ENCODE data around the gene CDH13. TPM values are rescaled to one million over a fixed set of nuclear protein-coding genes. Genes with fewer than 3 reads are reported as not detected.

The CDH13 gene
- polyA plus RNA-seq, 2 of the 4 experiments (the other 2 are of a cell fraction), result not detected

DNA sequence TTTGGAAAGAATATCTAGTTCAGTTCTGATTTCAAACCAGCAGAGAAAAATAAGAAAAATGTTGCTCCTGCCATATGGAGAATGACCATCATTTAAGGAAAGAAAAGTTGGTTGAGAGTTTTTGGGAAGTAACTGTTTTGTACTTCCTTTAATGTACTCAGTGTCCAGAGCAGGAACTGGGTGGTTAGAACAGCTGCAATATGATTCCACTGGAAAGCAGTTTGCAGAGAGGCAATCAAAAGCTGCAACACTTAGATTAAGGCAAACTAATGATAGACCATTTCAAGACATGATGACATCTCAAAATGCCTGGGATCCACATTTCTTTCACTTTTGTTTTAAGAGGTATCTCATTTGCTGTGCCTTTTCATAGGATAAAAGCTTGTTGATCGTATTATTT, 867.7 kb downstream of the CDH13 start:
- no peak overlapping the region for H3K27ac ChIP-seq
- CTCF ChIA-PET, result no interaction called here
- FAIRE-seq, result no peak
- DNase-seq (ENCODE audit: low read depth in 1 of 2, low spot score in 1 of 2), result no peak
- no peak overlapping the region for H3K4me3 ChIP-seq
- no peaks in the 10 kb centered on the region for H3K9me3 ChIP-seq
- 0% methylated on average over 1 of the region's 1 CpG for WGBS (ENCODE audit: missing lambda C conversion rate)
- H3K4me1 ChIP-seq, result no peaks in the 10 kb centered on the region
- no peak for ATAC-seq
- TF ChIP-seq RAD21 (conservative IDR thresholded peaks at IDR 0.05 in 1 of 2, IDR thresholded peaks at IDR 0.05 in 1 of 2) (no peak), BHLHE40 (IDR thresholded peaks at IDR 0.05; ENCODE audit: low read depth, low read length) (no peak), HOXA7 (CRISPR knock-in tag; IDR thresholded peaks at IDR 0.05) (no peak), ZFP36 (IDR thresholded peaks at IDR 0.05; ENCODE audit: borderline replicate concordance, partially characterized antibody) (no peak), RARB (CRISPR knock-in tag; IDR thresholded peaks at IDR 0.05) (no peak), HDAC2 (IDR thresholded peaks at IDR 0.05) (no peak), POLR2A (IDR thresholded peaks at IDR 0.05; ENCODE audit: low read length) (no peak), HOXB13 (CRISPR knock-in tag; IDR thresholded peaks at IDR 0.05; ENCODE audit: low read depth) (no peak), RCOR1 (IDR thresholded peaks at IDR 0.05; ENCODE audit: low read depth, low read length) (no peak), CHD2 (IDR thresholded peaks at IDR 0.05; ENCODE audit: low read length, partially characterized antibody) (no peak), HOXB5 (CRISPR knock-in tag; IDR thresholded peaks at IDR 0.05) (no peak), JUN (IDR thresholded peaks at IDR 0.05) (no peak)
- TF ChIP-seq, protein P1, sequence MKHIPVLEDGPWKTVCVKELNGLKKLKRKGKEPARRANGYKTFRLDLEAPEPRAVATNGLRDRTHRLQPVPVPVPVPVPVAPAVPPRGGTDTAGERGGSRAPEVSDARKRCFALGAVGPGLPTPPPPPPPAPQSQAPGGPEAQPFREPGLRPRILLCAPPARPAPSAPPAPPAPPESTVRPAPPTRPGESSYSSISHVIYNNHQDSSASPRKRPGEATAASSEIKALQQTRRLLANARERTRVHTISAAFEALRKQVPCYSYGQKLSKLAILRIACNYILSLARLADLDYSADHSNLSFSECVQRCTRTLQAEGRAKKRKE (CRISPR knock-in tag; IDR thresholded peaks at IDR 0.05; ENCODE audit: low read depth), result no peak
- TF ChIP-seq, protein P2, sequence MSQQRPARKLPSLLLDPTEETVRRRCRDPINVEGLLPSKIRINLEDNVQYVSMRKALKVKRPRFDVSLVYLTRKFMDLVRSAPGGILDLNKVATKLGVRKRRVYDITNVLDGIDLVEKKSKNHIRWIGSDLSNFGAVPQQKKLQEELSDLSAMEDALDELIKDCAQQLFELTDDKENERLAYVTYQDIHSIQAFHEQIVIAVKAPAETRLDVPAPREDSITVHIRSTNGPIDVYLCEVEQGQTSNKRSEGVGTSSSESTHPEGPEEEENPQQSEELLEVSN (IDR thresholded peaks at IDR 0.05; ENCODE audit: borderline replicate concordance, low read depth), result no peak
- TF ChIP-seq, protein P3, sequence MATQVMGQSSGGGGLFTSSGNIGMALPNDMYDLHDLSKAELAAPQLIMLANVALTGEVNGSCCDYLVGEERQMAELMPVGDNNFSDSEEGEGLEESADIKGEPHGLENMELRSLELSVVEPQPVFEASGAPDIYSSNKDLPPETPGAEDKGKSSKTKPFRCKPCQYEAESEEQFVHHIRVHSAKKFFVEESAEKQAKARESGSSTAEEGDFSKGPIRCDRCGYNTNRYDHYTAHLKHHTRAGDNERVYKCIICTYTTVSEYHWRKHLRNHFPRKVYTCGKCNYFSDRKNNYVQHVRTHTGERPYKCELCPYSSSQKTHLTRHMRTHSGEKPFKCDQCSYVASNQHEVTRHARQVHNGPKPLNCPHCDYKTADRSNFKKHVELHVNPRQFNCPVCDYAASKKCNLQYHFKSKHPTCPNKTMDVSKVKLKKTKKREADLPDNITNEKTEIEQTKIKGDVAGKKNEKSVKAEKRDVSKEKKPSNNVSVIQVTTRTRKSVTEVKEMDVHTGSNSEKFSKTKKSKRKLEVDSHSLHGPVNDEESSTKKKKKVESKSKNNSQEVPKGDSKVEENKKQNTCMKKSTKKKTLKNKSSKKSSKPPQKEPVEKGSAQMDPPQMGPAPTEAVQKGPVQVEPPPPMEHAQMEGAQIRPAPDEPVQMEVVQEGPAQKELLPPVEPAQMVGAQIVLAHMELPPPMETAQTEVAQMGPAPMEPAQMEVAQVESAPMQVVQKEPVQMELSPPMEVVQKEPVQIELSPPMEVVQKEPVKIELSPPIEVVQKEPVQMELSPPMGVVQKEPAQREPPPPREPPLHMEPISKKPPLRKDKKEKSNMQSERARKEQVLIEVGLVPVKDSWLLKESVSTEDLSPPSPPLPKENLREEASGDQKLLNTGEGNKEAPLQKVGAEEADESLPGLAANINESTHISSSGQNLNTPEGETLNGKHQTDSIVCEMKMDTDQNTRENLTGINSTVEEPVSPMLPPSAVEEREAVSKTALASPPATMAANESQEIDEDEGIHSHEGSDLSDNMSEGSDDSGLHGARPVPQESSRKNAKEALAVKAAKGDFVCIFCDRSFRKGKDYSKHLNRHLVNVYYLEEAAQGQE (IDR thresholded peaks at IDR 0.05), result no peak
- POLR2A ChIA-PET, result no interaction called here
- no peak overlapping the region for H3K4me2 ChIP-seq

DNA sequence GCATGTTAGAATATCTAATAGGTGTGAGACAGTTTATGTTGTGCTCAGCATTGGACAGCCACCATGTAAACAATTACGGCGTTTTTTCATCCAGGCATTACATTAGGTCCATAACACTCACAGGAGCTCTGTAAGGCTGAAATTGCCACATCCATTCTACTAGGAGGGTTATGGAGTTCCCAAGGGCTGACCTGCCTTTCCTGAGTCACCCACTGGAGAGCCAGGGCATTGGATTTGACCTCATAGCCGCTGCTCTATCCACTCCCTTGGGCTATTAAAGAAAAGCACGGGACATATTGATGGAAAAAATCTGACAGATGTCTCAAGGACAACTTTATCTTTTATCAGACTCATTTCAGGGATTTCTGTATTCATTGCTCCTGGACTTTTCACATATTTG, 874.7 kb downstream of the CDH13 start:
- ATAC-seq, result no peak
- no peaks in the 10 kb centered on the region for H3K9me3 ChIP-seq
- CTCF ChIA-PET, result no interaction called here
- TF ChIP-seq KDM1A (IDR thresholded peaks at IDR 0.05; ENCODE audit: low read depth) (no peak), FOXS1 (CRISPR knock-in tag; IDR thresholded peaks at IDR 0.05) (no peak), FOSB (CRISPR knock-in tag; IDR thresholded peaks at IDR 0.05) (no peak), ESRRA (IDR thresholded peaks at IDR 0.05; ENCODE audit: borderline replicate concordance, low read length) (no peak), CBX2 (IDR thresholded peaks at IDR 0.05; ENCODE audit: borderline replicate concordance, low read depth) (no peak), PHF8 (IDR thresholded peaks at IDR 0.05; ENCODE audit: borderline replicate concordance, low read depth) (no peak), POLR2AphosphoS2 (conservative IDR thresholded peaks at IDR 0.05; ENCODE audit: low read length) (no peak), ZNF302 (CRISPR knock-in tag; IDR thresholded peaks at IDR 0.05) (no peak), MAFK (IDR thresholded peaks at IDR 0.05; ENCODE audit: partially characterized antibody) (no peak), POLR2A (IDR thresholded peaks at IDR 0.05; ENCODE audit: low read length) (no peak), HOXB13 (CRISPR knock-in tag; IDR thresholded peaks at IDR 0.05; ENCODE audit: low read depth) (no peak), EP300 (IDR thresholded peaks at IDR 0.05) (no peak)
- TF ChIP-seq, protein P4, sequence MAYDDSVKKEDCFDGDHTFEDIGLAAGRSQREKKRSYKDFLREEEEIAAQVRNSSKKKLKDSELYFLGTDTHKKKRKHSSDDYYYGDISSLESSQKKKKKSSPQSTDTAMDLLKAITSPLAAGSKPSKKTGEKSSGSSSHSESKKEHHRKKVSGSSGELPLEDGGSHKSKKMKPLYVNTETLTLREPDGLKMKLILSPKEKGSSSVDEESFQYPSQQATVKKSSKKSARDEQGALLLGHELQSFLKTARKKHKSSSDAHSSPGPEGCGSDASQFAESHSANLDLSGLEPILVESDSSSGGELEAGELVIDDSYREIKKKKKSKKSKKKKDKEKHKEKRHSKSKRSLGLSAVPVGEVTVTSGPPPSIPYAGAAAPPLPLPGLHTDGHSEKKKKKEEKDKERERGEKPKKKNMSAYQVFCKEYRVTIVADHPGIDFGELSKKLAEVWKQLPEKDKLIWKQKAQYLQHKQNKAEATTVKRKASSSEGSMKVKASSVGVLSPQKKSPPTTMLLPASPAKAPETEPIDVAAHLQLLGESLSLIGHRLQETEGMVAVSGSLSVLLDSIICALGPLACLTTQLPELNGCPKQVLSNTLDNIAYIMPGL (CRISPR knock-in tag; IDR thresholded peaks at IDR 0.05; ENCODE audit: borderline replicate concordance), result no peak
- TF ChIP-seq, protein P5, sequence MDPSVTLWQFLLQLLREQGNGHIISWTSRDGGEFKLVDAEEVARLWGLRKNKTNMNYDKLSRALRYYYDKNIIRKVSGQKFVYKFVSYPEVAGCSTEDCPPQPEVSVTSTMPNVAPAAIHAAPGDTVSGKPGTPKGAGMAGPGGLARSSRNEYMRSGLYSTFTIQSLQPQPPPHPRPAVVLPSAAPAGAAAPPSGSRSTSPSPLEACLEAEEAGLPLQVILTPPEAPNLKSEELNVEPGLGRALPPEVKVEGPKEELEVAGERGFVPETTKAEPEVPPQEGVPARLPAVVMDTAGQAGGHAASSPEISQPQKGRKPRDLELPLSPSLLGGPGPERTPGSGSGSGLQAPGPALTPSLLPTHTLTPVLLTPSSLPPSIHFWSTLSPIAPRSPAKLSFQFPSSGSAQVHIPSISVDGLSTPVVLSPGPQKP (IDR thresholded peaks at IDR 0.05; ENCODE audit: low read depth, low read length), result no peak
- TF ChIP-seq, protein P3 (IDR thresholded peaks at IDR 0.05), result no peak

More for the DNA sequence above, 874.7 kb downstream of the CDH13 start:
- FAIRE-seq (no peak), DNase-seq (ENCODE audit: low read depth in 1 of 2, low spot score in 1 of 2) (no peak)
- no peak overlapping the region for H3K4me2 ChIP-seq
- H3K27ac ChIP-seq, result no peak overlapping the region
- no peaks in the 10 kb centered on the region for H3K4me1 ChIP-seq
- no peak overlapping the region for H3K4me3 ChIP-seq
- POLR2A ChIA-PET, result no interaction called here
- 1% methylated on average over 4 of the region's 4 CpGs for WGBS (ENCODE audit: missing lambda C conversion rate)
